Measurements from ENCODE around the gene TMEM247. TPM values are rescaled to one million over a fixed set of nuclear protein-coding genes. Genes with fewer than 3 reads are reported as not detected.

TMEM247 gene
- total RNA-seq, 1 donor from 2014 or later, result not detected

DNA sequence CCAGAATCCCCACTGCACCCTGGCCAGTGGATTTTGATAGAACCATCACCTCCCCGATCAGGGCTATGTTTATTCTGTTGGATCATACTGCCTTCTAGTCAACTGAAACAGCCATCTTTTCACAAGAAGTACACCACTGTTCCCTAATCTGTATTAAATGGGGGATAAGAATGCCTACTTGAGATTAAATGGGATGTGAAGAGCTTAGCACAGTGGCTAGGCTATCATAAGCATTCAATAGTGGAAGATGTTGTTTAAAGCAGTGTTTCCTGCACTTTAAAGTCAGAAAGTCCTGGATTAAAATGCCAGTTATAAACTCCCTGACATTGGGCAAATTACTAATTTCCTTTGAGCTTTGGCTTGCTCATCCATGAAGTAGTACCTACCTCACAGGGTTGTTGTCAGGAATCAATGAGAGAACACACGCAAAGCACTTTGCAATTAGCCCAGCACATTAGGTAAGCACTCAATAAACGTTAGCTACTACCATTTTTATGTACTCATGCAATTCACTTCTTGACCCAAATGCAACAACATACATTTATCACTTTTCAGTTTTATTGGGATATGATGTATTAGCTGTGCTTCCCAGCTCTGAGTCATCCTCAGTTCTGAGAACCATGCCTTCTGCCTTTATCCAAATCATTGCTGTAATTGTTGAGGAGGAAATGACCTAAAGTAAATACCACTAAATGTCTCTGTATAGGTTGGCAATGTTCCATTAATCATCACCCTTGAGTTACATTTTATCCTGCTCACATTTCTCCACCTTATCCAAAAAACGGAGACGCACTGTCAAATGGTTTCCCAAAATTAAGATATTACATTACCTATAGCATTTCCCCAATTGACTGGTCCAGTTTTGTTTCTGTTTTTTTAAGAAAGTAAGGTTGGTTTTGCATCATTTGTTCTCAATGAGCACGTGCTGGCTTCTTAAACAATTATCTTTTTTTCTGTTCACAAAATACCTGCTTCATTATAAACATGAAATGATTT is 2.1 kb downstream of the TMEM247 start:
- intact Hi-C loops (cut with DNase I), result no loop called here
- no peak for ATAC-seq
- no peak for DNase-seq (ENCODE audit: missing footprints)

- intact Hi-C loops (cut with DNase I), result no loop called here
- DNase-seq (ENCODE audit: missing footprints) (no peak), ATAC-seq (no peak)
These were observed 3.1 kb downstream of the TMEM247 start for GRCh38 chr2:46482490-46482889.

DNA sequence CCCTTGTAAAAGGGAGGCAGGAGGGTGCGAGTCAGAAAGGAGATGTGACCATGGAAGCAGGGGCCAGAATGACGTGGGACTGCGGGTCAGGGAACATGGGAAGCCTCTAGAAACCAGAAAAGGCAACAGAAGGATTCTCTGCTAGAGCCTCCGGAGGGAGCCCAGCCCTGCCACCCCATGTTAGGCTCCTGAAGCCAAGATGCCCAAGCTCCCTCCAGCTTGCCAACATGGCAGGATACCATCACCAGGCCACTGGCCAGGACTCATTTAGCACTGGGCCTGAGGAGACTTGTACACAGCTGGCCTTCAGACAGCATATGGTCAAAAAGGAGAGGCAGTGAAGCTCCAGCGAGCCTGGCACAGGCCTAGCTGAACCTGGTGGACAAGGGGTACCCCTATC is 5.6 kb downstream of the TMEM247 start:
- intact Hi-C loops (cut with DNase I), result no loop called here
- ATAC-seq, result no peak
- no peak for DNase-seq (ENCODE audit: missing footprints)

- no peak for ATAC-seq
- DNase-seq (ENCODE audit: missing footprints), result no peak
- intact Hi-C loops (cut with DNase I), result no loop called here
These were observed 7.1 kb downstream of the TMEM247 start for GRCh38 chr2:46486436-46486835.

DNA sequence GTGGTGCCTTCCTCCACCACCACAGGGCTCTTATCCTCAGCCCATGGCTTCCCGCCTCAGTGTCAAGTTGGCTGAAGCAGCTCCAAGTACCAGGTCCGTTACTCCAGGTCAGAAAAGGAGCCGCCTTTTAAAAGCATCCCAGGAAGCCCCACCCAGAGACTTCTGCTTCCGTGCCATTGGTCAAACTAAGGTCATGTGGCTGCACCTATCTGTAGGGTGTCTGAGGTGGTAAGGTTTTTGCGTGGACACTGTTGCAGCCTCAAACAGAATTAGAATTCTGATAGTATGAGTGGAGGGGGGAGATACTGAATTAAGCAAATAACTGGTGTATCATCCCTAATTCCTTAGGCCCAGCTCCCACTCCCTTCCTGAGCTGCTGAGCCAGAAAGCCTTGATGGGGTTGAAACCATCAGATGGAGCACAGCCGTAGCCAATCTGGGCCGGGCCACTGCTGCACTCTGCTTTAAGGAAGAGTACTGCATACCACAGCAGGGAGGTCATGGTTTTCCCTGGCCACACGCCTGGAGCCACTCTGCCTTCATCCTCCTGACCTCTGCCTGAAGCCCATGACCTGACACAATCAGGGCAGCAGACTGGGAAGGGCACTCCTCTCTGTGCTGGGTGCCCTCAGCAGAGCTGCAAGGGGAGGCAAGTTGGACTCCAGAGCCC is 8.4 kb downstream of the TMEM247 start:
- DNase-seq (ENCODE audit: missing footprints), result peak; percentile 87
- ATAC-seq, result peak; percentile 90
- intact Hi-C loops (cut with DNase I), result no loop called here

DNA sequence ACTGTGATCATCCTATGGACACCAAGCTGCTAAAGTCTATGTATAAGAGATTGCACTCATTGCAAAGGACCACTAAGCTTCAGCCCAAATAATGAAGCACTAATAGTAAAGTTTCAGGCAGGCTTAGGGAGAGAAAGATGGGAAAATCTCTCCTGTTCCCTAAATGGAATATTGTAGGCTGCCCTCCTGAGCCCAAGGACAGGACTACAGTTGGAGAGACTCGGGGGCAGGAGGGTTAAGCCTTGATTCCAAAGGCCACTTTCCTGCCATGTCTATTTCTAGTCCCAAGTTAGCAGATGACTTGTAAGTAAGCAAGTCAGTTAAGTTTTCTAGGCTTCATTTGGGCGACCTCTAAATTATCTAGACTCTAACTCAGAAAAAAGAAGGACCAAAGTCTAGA is 9.0 kb downstream of the TMEM247 start:
- DNase-seq (ENCODE audit: missing footprints), result no peak
- ATAC-seq, result no peak
- intact Hi-C loops (cut with DNase I), result no loop called here

- ATAC-seq, result no peak
- intact Hi-C loops (cut with DNase I), result no loop called here
- no peak for DNase-seq (ENCODE audit: missing footprints)
These were observed 10.2 kb downstream of the TMEM247 start for GRCh38 chr2:46489423-46490174.

- intact Hi-C loops (cut with DNase I), result no loop called here
These were observed 11.3 kb downstream of the TMEM247 start for GRCh38 chr2:46490521-46491141.

GRCh38 chr2:46492301-46492700 is 12.9 kb downstream of the TMEM247 start:
- intact Hi-C loops (cut with DNase I), result no loop called here
- DNase-seq (ENCODE audit: missing footprints) (no peak), ATAC-seq (no peak)

More at GRCh38 chr2:46490521-46491141, 11.3 kb downstream of the TMEM247 start:
- peak; percentile 77 for ATAC-seq
- no peak for DNase-seq (ENCODE audit: missing footprints)

DNA sequence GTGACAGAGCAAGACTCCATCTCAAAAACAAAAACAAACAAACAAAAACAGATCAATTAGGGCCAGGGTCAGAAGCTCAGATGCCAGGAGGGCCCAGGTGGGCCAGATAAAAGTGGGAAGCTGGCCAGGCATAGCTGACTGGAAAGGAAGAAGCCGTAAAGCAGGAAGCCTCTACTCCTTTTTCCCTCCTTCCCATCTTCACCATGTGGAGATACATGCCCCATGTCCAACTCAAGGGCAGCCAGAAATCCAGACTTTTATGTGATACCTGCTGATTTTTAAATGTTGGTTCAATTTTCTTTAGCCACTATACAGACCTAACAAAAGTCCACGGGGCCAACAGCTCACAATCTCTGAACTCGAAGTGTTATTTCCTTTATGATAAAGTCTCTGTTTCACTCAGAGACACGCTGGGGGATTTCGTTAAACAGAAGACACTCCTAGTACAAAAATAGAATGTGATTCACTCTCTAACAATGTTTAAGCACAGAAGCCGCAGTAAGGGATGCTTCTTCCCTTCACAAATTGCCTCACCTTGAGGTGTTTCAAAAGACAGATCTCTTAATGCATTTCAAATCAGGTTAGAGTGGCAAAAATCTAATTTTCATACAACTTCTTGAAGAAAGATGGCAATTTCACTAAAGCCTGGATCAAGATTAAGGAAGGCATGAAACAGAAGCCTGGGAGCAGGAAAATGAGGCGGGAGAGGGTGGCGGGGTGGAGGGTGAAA is 14.0 kb downstream of the TMEM247 start:
- intact Hi-C loops (cut with DNase I), result no loop called here
- DNase-seq (ENCODE audit: missing footprints) (no peak), ATAC-seq (no peak)

GRCh38 chr2:46493971-46494250 is 14.5 kb downstream of the TMEM247 start:
- DNase-seq (ENCODE audit: missing footprints) (no peak), ATAC-seq (no peak)
- intact Hi-C loops (cut with DNase I), result no loop called here

GRCh38 chr2:46494596-46494995 is 15.2 kb downstream of the TMEM247 start:
- no peak for ATAC-seq
- no peak for DNase-seq (ENCODE audit: missing footprints)
- intact Hi-C loops (cut with DNase I), result no loop called here

DNA sequence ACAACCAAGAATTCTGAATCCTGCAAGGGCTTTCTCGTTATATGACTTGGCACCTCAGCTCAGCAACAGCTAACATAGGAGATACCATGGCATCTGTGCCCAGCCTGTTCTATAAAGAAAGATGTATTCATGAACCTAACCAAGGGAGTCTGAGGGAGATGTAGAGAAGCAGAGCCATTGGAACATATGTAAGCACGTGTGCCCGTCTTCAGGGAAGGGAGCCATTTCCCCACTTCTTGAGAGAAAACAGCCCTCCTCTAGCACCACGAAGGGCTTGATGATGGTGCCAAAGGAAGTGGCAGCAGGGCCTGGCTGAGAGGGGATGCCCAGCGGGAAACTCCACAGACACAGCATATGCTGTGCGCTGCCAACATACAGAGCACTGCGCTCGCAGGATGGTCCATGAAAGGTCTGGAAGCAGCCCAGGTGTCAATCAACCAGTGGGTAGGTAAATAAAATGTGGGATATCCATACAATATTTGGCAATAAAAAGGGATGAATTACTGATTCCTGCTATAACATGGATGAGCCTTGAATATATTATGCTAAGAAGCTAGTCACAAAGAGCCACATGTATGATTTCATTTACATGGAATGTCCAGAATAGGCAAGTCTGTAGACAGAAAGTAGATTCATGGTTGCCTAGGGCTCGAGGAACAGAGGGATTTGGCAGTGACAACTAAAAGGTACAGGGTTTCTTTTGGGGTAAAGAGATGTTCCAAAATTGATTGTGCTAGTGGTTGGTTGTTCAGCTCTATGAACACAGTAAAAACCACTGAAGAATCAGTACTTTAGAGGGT is 16.1 kb downstream of the TMEM247 start:
- intact Hi-C loops (cut with DNase I), result no loop called here
- DNase-seq (ENCODE audit: missing footprints) (no peak), ATAC-seq (no peak)

DNA sequence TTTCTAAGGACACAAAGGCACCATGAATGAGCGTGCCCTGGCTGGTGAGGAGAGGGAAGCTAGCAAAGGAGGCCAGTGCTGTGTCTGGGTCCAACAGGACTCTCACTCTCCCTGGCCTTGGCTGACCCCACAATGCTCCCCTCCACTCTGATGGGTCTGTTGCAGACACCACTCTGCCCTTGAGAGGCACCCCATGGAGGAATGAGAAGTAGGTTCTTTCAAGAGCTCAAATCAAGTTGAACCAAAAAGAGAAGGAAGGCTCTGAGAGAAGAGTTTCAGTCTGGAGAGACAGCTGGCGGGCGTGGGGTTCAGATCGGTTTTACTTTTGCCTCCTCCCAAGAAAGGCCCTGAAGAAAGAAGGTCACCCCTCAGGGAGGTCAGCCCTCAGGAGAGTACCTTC is 18.4 kb downstream of the TMEM247 start:
- intact Hi-C loops (cut with DNase I), result no loop called here
- ATAC-seq (no peak), DNase-seq (ENCODE audit: missing footprints) (no peak)

DNA sequence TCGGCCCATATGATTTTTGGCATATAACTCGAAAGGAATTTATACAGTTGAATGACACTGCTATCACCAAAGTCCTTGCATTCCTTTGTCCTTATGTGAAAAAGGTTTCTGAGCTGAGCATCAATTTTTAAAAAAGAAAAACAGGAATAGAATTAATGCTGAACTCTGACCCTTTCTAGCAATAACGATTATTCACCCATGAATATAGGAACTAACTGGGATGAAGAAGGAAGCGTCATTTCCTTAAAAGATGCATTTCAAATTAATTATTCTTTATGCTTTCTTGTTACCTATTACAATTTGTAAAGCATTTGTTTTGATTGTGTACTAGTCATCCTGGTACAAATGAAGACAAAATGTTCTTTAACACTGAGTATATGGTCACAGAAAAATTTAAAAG is 19.3 kb downstream of the TMEM247 start:
- intact Hi-C loops (cut with DNase I), result no loop called here
- DNase-seq (ENCODE audit: missing footprints) (no peak), ATAC-seq (no peak)

DNA sequence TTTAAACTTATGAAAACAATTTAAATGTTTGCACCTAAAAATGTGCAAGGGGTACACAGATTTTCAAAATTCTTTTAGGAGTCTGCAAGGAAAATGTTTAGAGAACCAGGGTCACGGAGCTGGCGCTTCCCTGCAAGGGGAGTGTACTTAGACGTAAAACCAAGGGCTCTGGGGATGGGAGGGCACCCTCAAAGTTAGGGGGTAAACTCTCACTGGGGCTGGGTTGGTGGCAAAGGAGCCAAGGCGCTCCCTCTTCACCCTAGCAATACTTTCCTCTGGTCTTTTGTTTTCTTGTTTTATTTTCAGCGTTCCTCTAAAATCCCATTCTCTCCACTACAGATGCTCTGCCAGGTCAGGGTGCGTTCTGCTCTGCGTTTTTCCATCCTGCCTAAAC is 20.0 kb downstream of the TMEM247 start:
- DNase-seq (ENCODE audit: missing footprints) (no peak), ATAC-seq (no peak)
- intact Hi-C loops (cut with DNase I), result no loop called here

- DNase-seq (ENCODE audit: missing footprints) (no peak), ATAC-seq (no peak)
- intact Hi-C loops (cut with DNase I), result no loop called here
These were observed 21.4 kb downstream of the TMEM247 start for GRCh38 chr2:46500801-46501200.

All from Right ventricle myocardium inferior (tissue), 1 donor.